ENCODE data around the gene INO80E. TPM values are rescaled to one million over a fixed set of nuclear protein-coding genes. Genes with fewer than 3 reads are reported as not detected.

Gene INO80E
- total RNA-seq, 1 experiment from 2014 or later, result 90.1 TPM

DNA sequence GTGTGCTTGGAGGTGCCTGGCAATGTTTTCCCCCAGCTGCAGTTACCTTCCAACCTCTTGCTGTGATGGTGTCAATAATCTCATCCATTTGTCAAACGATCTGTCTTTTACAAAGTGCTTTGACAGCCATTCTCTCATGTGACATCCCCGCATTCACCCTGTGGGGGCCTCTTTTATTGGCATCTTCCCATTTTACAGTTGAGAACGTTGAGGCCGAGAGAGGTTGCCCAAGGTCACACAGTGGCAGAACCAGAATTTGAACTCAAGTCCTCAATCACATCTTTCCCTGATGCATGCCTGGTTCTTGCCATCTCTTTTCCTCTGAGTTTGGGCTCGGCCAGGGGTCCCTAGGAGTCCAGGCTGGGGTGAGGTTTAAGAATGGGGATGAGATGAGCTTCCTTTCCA lies 20.9 kb upstream of the INO80E start:
- Mint-ChIP-seq H3K4me3 (ENCODE audit: unreplicated experiment) (peak overlapping the region; percentile 96), H3K27ac (ENCODE audit: low read depth, unreplicated experiment) (peak overlapping the region; percentile 98), H3K9me3 (ENCODE audit: unreplicated experiment) (no peaks in the 10 kb centered on the region), H3K4me1 (ENCODE audit: insufficient read depth, unreplicated experiment) (peaks cover 27% of the 10 kb centered on the region), H3K27me3 (ENCODE audit: insufficient read depth, unreplicated experiment) (no peaks in the 10 kb centered on the region), H3K36me3 (ENCODE audit: insufficient read depth, unreplicated experiment) (peaks cover 40% of the 10 kb centered on the region)
- no peak for DNase-seq (ENCODE audit: unreplicated experiment)
- ChIA-PET POLR2A (interaction anchor here (0.6 to 5.8 kb wide), 16 partner anchors 7 to 185 kb away, joined by 3 to 75 read pairs (median 4); partner anchors contain the start of genes ALDOA, ASPHD1, HIRIP3 and INO80E), CTCF (interaction anchor here (0.5 to 1.6 kb wide), 6 partner anchors 9 to 156 kb away, joined by 3 to 5 read pairs (median 4); no protein-coding TSS in a partner anchor)
- TF ChIP-seq CTCF (IDR thresholded peaks at IDR 0.05; ENCODE audit: unreplicated experiment), result no peak
- intact Hi-C loops (cut with micrococcal nuclease), result loop anchor here (2.0 kb wide), 2 partner anchors 48 to 112 kb away; partner anchors contain the start of genes CDIPT and KCTD13
- BruUV-seq (replicated peaks), result no TSS peak

DNA sequence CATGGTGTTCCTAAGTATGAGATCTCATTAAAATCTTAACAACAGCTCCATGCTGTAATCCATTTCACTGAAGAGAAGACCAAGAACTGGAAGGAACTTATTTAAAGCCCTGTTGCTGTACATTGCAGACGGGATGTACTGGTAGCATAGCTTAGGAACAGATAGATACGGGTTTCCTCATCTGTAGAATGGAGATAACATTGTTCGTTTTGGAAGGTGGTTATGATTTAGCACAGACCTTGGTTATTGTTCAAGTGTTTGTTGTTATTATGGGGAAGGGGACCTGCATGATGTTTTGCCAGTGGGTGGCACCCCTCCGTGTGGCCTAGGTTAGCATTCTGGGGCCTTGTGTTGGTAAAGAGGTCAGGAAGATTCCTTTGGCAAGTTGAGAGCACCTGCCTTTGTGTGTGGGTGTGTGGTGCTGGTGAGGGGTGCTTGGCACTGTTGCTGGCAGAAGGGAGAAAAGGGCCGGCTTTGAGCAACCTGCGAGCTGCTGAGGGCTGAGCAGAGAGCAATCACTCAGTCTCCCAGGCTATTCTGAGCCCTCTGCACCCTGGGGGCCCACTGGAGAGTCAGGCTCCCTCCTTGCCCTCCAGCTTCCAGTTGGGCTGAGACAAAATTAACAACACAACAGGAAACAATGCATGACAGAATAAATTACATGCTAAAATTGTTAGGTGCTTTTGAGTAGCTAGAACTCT lies 20.1 kb upstream of the INO80E start:
- Mint-ChIP-seq H3K27ac (ENCODE audit: low read depth, unreplicated experiment) (peak overlapping the region; percentile 98), H3K9me3 (ENCODE audit: unreplicated experiment) (no peaks in the 10 kb centered on the region), H3K4me3 (ENCODE audit: unreplicated experiment) (peak overlapping the region; percentile 96), H3K36me3 (ENCODE audit: insufficient read depth, unreplicated experiment) (peaks cover 40% of the 10 kb centered on the region), H3K4me1 (ENCODE audit: insufficient read depth, unreplicated experiment) (peaks cover 27% of the 10 kb centered on the region), H3K27me3 (ENCODE audit: insufficient read depth, unreplicated experiment) (no peaks in the 10 kb centered on the region)
- no TSS peak for BruUV-seq (replicated peaks)
- TF ChIP-seq CTCF (IDR thresholded peaks at IDR 0.05; ENCODE audit: unreplicated experiment), result no peak
- CTCF ChIA-PET, result interaction anchor here (0.6 to 1.6 kb wide), 9 partner anchors 8 to 275 kb away, joined by 3 to 5 read pairs (median 3); no protein-coding TSS in a partner anchor
- intact Hi-C loops (cut with micrococcal nuclease), result loop anchor here (2.0 kb wide), 2 partner anchors 49 to 113 kb away; partner anchors contain the start of genes CDIPT and KCTD13
- no peak for DNase-seq (ENCODE audit: unreplicated experiment)
- POLR2A ChIA-PET, result interaction anchor here (0.6 to 5.8 kb wide), 11 partner anchors 9 to 225 kb away, joined by 3 to 75 read pairs (median 20); partner anchors contain the start of genes ASPHD1, HIRIP3, INO80E and KCTD13

DNA sequence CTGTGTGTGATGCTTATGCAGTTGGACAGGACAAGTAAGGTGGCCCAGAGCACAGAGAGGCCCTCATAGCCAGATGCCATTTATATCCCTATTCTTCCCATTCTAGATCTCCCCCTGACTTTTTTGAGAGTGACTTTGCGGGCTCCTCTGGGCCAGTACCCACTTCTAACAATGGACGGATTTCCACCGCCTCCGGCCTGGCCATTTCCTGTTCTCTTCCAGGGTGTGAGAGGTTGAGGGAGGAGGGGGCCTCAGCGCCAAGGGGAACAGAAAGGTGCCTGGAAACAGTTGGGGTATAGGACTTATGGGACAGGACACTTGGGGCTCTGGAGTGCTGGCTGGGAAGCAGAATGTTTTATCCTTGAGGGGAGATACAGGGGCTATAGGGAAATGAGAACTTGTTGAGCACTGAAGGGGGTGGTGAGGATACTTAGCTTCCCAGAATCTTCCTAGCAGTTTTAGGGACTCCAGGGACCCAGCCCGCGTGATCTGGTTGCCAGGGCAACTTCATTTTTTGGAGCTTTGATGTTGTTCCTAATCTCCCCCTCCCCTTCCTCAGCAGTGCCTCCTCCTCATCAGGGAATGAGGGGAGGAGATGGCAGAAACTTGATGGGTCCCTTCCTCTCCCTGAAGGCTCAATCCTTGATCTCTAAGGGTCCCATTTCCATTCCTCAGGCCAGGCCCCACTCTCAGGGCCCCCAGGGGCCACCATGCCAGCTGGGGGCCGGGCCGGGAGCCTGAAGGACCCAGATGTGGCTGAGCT lies 18.8 kb upstream of the INO80E start:
- TF ChIP-seq CTCF (IDR thresholded peaks at IDR 0.05; ENCODE audit: unreplicated experiment), result no peak
- H3K4me3 Mint-ChIP-seq (ENCODE audit: unreplicated experiment), result no peak overlapping the region
- ChIA-PET POLR2A (interaction anchor here (2.2 to 5.8 kb wide), 4 partner anchors 8 to 51 kb away, joined by 7 to 75 read pairs (median 46); partner anchors contain the start of genes HIRIP3, INO80E, KCTD13 and TMEM219), CTCF (interaction anchor here (0.7 to 1.0 kb wide), 2 partner anchors 15 to 255 kb away, joined by 3 read pairs; no protein-coding TSS in a partner anchor)
- no TSS peak for BruUV-seq (replicated peaks)
- no peaks in the 10 kb centered on the region for H3K9me3 Mint-ChIP-seq (ENCODE audit: unreplicated experiment)
- H3K36me3 Mint-ChIP-seq (ENCODE audit: insufficient read depth, unreplicated experiment), result peaks cover 50% of the 10 kb centered on the region
- peaks cover 27% of the 10 kb centered on the region for H3K4me1 Mint-ChIP-seq (ENCODE audit: insufficient read depth, unreplicated experiment)
- no peak overlapping the region for H3K27ac Mint-ChIP-seq (ENCODE audit: low read depth, unreplicated experiment)
- H3K27me3 Mint-ChIP-seq (ENCODE audit: insufficient read depth, unreplicated experiment), result no peaks in the 10 kb centered on the region
- no peak for DNase-seq (ENCODE audit: unreplicated experiment)
- intact Hi-C loops (cut with micrococcal nuclease), result no loop called here

Data from MCF 10A (cell line).